Panc1 (cell line): ENCODE results near the gene SNRNP70. TPM values are rescaled to one million over a fixed set of nuclear protein-coding genes. Genes with fewer than 3 reads are reported as not detected.

Experiments
- ATAC-seq: fragments of 200-7000 bp; cut with Tn5 transposase; 2 replicates; pipeline ENCODE4 v1.9.1; 2020; ENCODE audit warnings: mild to moderate bottlenecking, moderate library complexity
- BruUV-seq: library from RNA; stranded (reverse); fragments of 400-500 nt; replicated peaks from 2 replicates; lab custom pipeline; 2021; lab: Mats Ljungman, UMichigan
- CTCF ChIA-PET: fragments of 300-600 bp; sonication (Branson Sonifier 250); formaldehyde crosslinking; loops from one replicate; lab custom pipeline; 2022; ENCODE audit warnings: antibody characterized with exemption; lab: Charles Lee
- POLR2A ChIA-PET: fragments of 300-600 bp; sonication (Branson Sonifier 250); formaldehyde crosslinking; loops from one replicate; lab custom pipeline; 2022; ENCODE audit warnings: antibody characterized with exemption; lab: Charles Lee
- DNase-seq: peaks from one replicate; pipeline ENCODE4 v3.0.0-alpha.2; 2010; ENCODE audit warnings: low read depth, low spot score
- H3K27ac ChIP-seq: 2 replicates; pipeline ENCODE4 v1.5.1; 2011; ENCODE audit warnings: mild to moderate bottlenecking, low read length, inconsistent platforms
- H3K27me3 ChIP-seq: fragments of 200-500 bp; sonication (Bioruptor generic); 2 replicates; pipeline ENCODE4 v1.6.0; 2014; ENCODE audit warnings: low read length, inconsistent platforms; ENCODE audit not compliant: control insufficient read depth, insufficient read depth
- H3K36me3 ChIP-seq: fragments of 200-500 bp; sonication (Bioruptor generic); 2 replicates; pipeline ENCODE4 v1.5.1; 2014; ENCODE audit warnings: inconsistent platforms, mild to moderate bottlenecking, low read length, moderate library complexity; ENCODE audit not compliant: control insufficient read depth, insufficient read depth
- H3K4me1 ChIP-seq: 2 replicates; pipeline ENCODE4 v1.5.1; 2011; ENCODE audit warnings: inconsistent platforms, mild to moderate bottlenecking, low read length, moderate library complexity; ENCODE audit not compliant: control insufficient read depth, insufficient read depth
- H3K4me3 ChIP-seq, 2 experiments: 2 replicates each; pipeline ENCODE4 v1.5.1; 2011 to 2012; ENCODE audit warnings: low read depth in 2 of 2, low read length in 2 of 2, mild to moderate bottlenecking in 2 of 2, inconsistent platforms in 1 of 2, moderate library complexity in 1 of 2
- H3K9me3 ChIP-seq: fragments of 200-500 bp; sonication (Bioruptor generic); 2 replicates; pipeline ENCODE4 v1.5.1; 2014; ENCODE audit warnings: low read depth, mild to moderate bottlenecking, inconsistent platforms, low read length, moderate library complexity; ENCODE audit not compliant: control insufficient read depth, insufficient read depth
- CTCF ChIP-seq: fragments of 450-650 bp; IDR thresholded peaks from 2 replicates; pipeline ENCODE4 v1.5.1; 2017; ENCODE audit warnings: mild to moderate bottlenecking
- POLR2AphosphoS5 ChIP-seq: IDR thresholded peaks from 2 replicates; pipeline ENCODE4 v1.6.1; 2012; ENCODE audit warnings: mild to moderate bottlenecking, low read depth, low read length, moderate library complexity
- SIN3A ChIP-seq: IDR thresholded peaks from 2 replicates; pipeline ENCODE4 v1.6.1; 2012; ENCODE audit warnings: low read depth, mild to moderate bottlenecking, low read length, moderate library complexity, borderline replicate concordance; ENCODE audit not compliant: insufficient read depth
- TCF7L2 ChIP-seq: IDR thresholded peaks from 2 replicates; pipeline ENCODE4 v1.6.1; 2011; ENCODE audit warnings: mild to moderate bottlenecking, low read depth, low read length, inconsistent platforms
- in situ Hi-C: cut with HindIII; loops from 2 replicates; pipeline ENCODE4 v1.10.0; 2016; ENCODE audit warnings: low sequenced_read_pairs, low pct_unique_long_range_greater_than_20kb
- intact Hi-C: fragments of 100-400 bp; cut with micrococcal nuclease; formaldehyde crosslinking; loops from one replicate; pipeline ENCODE4 v1.10.0; 2022; ENCODE audit not compliant: unreplicated experiment
- total RNA-seq: library from RNA; stranded (reverse); gene quantifications from one replicate; pipeline ENCODE4 v1.2.1, GENCODE V29; 2021; ENCODE audit not compliant: unreplicated experiment
- TF ChIP-seq, protein P1 (sequence below), 2 experiments: IDR thresholded peaks; 2 replicates each; pipeline ENCODE4 v1.6.1; 2011 to 2012; ENCODE audit warnings: low read depth in 2 of 2, control low read depth in 1 of 2, low read length in 1 of 2, mild to moderate bottlenecking in 1 of 2, moderate library complexity in 1 of 2; ENCODE audit not compliant: insufficient read depth in 1 of 2

The SNRNP70 gene
- total RNA-seq, 1 experiment from 2014 or later, result 180 TPM

GRCh38 chr19:49092686-49093085 is 7.4 kb downstream of the SNRNP70 start:
- no peaks in the 10 kb centered on the region for H3K27me3 ChIP-seq
- ATAC-seq (no peak), DNase-seq (no peak)
- no peak for TF ChIP-seq TCF7L2
- no peak for TF ChIP-seq CTCF
- TF ChIP-seq, protein P1, sequence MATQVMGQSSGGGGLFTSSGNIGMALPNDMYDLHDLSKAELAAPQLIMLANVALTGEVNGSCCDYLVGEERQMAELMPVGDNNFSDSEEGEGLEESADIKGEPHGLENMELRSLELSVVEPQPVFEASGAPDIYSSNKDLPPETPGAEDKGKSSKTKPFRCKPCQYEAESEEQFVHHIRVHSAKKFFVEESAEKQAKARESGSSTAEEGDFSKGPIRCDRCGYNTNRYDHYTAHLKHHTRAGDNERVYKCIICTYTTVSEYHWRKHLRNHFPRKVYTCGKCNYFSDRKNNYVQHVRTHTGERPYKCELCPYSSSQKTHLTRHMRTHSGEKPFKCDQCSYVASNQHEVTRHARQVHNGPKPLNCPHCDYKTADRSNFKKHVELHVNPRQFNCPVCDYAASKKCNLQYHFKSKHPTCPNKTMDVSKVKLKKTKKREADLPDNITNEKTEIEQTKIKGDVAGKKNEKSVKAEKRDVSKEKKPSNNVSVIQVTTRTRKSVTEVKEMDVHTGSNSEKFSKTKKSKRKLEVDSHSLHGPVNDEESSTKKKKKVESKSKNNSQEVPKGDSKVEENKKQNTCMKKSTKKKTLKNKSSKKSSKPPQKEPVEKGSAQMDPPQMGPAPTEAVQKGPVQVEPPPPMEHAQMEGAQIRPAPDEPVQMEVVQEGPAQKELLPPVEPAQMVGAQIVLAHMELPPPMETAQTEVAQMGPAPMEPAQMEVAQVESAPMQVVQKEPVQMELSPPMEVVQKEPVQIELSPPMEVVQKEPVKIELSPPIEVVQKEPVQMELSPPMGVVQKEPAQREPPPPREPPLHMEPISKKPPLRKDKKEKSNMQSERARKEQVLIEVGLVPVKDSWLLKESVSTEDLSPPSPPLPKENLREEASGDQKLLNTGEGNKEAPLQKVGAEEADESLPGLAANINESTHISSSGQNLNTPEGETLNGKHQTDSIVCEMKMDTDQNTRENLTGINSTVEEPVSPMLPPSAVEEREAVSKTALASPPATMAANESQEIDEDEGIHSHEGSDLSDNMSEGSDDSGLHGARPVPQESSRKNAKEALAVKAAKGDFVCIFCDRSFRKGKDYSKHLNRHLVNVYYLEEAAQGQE (IDR thresholded peaks at IDR 0.05; ENCODE audit: insufficient read depth in 1 of 2, low read depth in 2 of 2, low read length in 1 of 2), result no peak
- TF ChIP-seq SIN3A, result no peak
- TF ChIP-seq POLR2AphosphoS5, result no peak
- intact Hi-C loops (no loop called here), in situ Hi-C loops (no loop called here)
- H3K4me3 ChIP-seq, result no peak overlapping the region
- POLR2A ChIA-PET, result no interaction called here
- H3K36me3 ChIP-seq, result peaks cover 9% of the 10 kb centered on the region
- BruUV-seq, result no TSS peak
- CTCF ChIA-PET, result no interaction called here
- peaks cover 6% of the 10 kb centered on the region for H3K4me1 ChIP-seq
- H3K9me3 ChIP-seq, result no peaks in the 10 kb centered on the region
- no peak overlapping the region for H3K27ac ChIP-seq

DNA sequence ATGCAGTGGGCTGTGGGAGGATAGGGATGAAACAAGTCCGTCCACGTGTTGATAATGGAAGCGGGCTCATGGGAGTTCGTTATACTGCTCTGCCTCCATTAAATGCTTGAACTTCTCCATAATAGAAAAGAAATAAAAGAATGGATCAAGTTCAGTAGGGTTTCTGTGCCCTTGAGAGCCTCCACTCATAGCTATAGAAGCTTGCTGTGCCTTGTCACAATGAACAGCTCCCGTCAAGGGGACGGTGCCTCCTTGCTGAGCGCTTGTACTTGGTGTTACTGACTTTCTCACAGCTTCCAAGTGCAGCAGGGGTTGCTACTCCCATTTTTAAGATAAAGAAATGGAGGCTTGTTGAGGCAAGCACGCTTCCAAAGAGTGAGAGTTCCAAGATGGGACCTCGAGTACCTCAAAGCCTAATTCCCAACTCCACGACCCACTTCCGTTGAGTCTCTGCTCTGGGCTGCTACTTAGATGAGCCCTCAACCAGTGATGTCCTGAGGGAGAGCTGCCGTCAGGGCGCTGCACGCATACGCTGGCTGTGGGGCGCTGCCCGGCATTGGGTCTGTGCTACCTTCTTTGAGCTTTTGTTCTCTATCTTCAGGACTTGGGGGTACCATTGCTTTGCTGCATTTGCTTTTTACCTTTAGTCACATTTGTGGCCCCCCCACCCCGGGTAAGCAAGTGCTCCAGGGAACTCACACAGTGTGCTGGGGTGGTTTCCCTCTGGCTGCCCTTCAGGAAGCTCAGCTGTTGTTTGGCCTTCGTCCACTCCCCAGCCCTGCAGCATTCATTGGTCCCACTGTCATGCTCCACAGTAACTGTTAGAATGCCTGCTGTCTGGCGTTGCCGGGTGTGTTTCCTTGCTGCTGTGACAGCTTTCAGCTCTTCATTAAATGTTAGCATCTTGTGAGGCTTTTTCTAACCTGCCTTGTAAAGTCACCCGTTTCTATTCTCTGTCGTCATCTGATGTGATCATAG is 9.5 kb downstream of the SNRNP70 start:
- Histone ChIP-seq H3K9me3 (no peaks in the 10 kb centered on the region), H3K4me3 (no peak overlapping the region), H3K36me3 (peaks cover 20% of the 10 kb centered on the region), H3K27me3 (no peaks in the 10 kb centered on the region), H3K27ac (no peak overlapping the region), H3K4me1 (peaks cover 6% of the 10 kb centered on the region)
- ATAC-seq (no peak), DNase-seq (no peak)
- BruUV-seq, result no TSS peak
- in situ Hi-C loops (no loop called here), intact Hi-C loops (loop anchor here (5.0 kb wide), 1 partner anchor 113 kb away; no protein-coding TSS in a partner anchor)
- POLR2A ChIA-PET, result interaction anchor here (0.5 to 0.7 kb wide), 2 partner anchors 113 to 125 kb away, joined by 5 to 7 read pairs; no protein-coding TSS in a partner anchor
- TF ChIP-seq TCF7L2 (no peak), SIN3A (no peak), POLR2AphosphoS5 (no peak)
- TF ChIP-seq, protein P1 (IDR thresholded peaks at IDR 0.05; ENCODE audit: insufficient read depth in 1 of 2, low read depth in 2 of 2, low read length in 1 of 2), result no peak
- CTCF ChIA-PET, result no interaction called here
